GM23248 (cell line): ENCODE results near the gene TENM4. TPM values are rescaled to one million over a fixed set of nuclear protein-coding genes. Genes with fewer than 3 reads are reported as not detected.

ENCODE experiments used
- DNase-seq: peaks from one replicate; pipeline ENCODE4 v3.0.0-alpha.2; 2015
- H2AFZ ChIP-seq: fragments of 200-600 bp; sonication (generic); 2 replicates; pipeline ENCODE4 v1.6.1; 2016; ENCODE audit warnings: antibody characterized with exemption
- H3F3A ChIP-seq: fragments of 200-600 bp; sonication (generic); 2 replicates; pipeline ENCODE4 v1.6.1; 2016; ENCODE audit warnings: mild to moderate bottlenecking, antibody characterized with exemption, mixed run types; ENCODE audit not compliant: insufficient read depth
- H3K27ac ChIP-seq: fragments of 200-600 bp; sonication (generic); 2 replicates; pipeline ENCODE4 v1.5.1; 2016; ENCODE audit warnings: mild to moderate bottlenecking
- H3K27me3 ChIP-seq: fragments of 200-600 bp; sonication (generic); replicated peaks from 2 replicates; pipeline ENCODE4 v1.6.1; 2016; ENCODE audit warnings: mild to moderate bottlenecking; ENCODE audit not compliant: insufficient read depth
- H3K36me3 ChIP-seq: fragments of 200-600 bp; sonication (generic); 2 replicates; pipeline ENCODE4 v1.6.1; 2016; ENCODE audit warnings: low read depth, mild to moderate bottlenecking
- H3K4me1 ChIP-seq: fragments of 200-600 bp; sonication (generic); 2 replicates; pipeline ENCODE4 v1.6.1; 2016; ENCODE audit warnings: mild to moderate bottlenecking; ENCODE audit not compliant: insufficient read depth
- H3K4me2 ChIP-seq: fragments of 200-600 bp; sonication (generic); one replicate; pipeline ENCODE4 v1.6.1; 2016; ENCODE audit warnings: mild to moderate bottlenecking; ENCODE audit not compliant: unreplicated experiment
- H3K4me3 ChIP-seq: fragments of 200-600 bp; sonication (generic); 2 replicates; pipeline ENCODE4 v1.5.1; 2016; ENCODE audit warnings: mild to moderate bottlenecking
- H3K79me2 ChIP-seq: fragments of 200-600 bp; sonication (generic); 2 replicates; pipeline ENCODE4 v1.6.1; 2016; ENCODE audit warnings: mild to moderate bottlenecking; ENCODE audit not compliant: insufficient read depth
- H3K9ac ChIP-seq: fragments of 200-600 bp; sonication (generic); 2 replicates; pipeline ENCODE4 v1.6.1; 2016; ENCODE audit warnings: mild to moderate bottlenecking
- H3K9me2 ChIP-seq: fragments of 200-600 bp; sonication (generic); 2 replicates; pipeline ENCODE4 v1.6.1; 2016; ENCODE audit warnings: mixed run types, mild to moderate bottlenecking, moderate library complexity; ENCODE audit not compliant: insufficient read depth
- H3K9me3 ChIP-seq: fragments of 200-600 bp; sonication (generic); one replicate; pipeline ENCODE4 v1.6.1; 2017; ENCODE audit warnings: low read depth
- H4K20me1 ChIP-seq: fragments of 200-600 bp; sonication (generic); 2 replicates; pipeline ENCODE4 v1.6.0; 2016; ENCODE audit not compliant: insufficient read depth
- EZH2 ChIP-seq: fragments of 200-600 bp; sonication (generic); IDR thresholded peaks from 2 replicates; pipeline ENCODE4 v1.6.1; 2018; ENCODE audit warnings: antibody characterized with exemption, mild to moderate bottlenecking; ENCODE audit not compliant: insufficient read depth, poor library complexity, severe bottlenecking
- EZH2phosphoT487 ChIP-seq: fragments of 200-600 bp; sonication (generic); IDR thresholded peaks from 2 replicates; pipeline ENCODE4 v1.6.1; 2018; ENCODE audit warnings: antibody characterized with exemption, moderate library complexity, mild to moderate bottlenecking, low read depth; ENCODE audit not compliant: insufficient read depth
- WGBS, 2 experiments: methylation state at CpG; one replicate each; pipeline ENCODE4 v1.1.6; 2015 to 2017; ENCODE audit warnings: low lambda C conversion rate in 2 of 2, low coverage in 1 of 2; ENCODE audit errors: missing lambda C conversion rate in 2 of 2; 5-methylcytosine and 5-hydroxymethylcytosine counted together
- in situ Hi-C: fragments of 300-500 bp; cut with MboI; formaldehyde crosslinking; loops from 2 replicates; pipeline ENCODE4 v1.15.0; 2020
- polyA plus RNA-seq: library from polyadenylated mRNA; unstranded; fragments of >200 nt; fragmentation: Nextera tagmentation; extraction: Ambion mirVana; gene quantifications from 2 replicates; pipeline ENCODE4 v1.2.1, GENCODE V29; 2016
- total RNA-seq: library from RNA; depleted of rRNA; stranded (reverse); fragments of >200 nt; shearing (Covaris generic); gene quantifications from 2 replicates; pipeline ENCODE4 v1.2.3, GENCODE V29; 2014

TENM4 gene
- total and polyA plus RNA-seq, 2 experiments from 2014 or later = 0.11 to 0.48 TPM

- Histone ChIP-seq H3K9me2 (no peaks in the 10 kb centered on the region), H3K36me3 (no peaks in the 10 kb centered on the region), H3K9me3 (no peaks in the 10 kb centered on the region), H3K27me3 (no peaks in the 10 kb centered on the region), H3K4me1 (no peaks in the 10 kb centered on the region), H3K4me3 (no peak overlapping the region), H3K4me2 (no peak overlapping the region), H3K79me2 (no peaks in the 10 kb centered on the region), H3K9ac (no peak overlapping the region), H2AFZ (no peak overlapping the region), H4K20me1 (no peaks in the 10 kb centered on the region), H3K27ac (no peak overlapping the region), H3F3A (no peaks in the 10 kb centered on the region)
- WGBS, 2 experiments = 33% methylated on average over 3 of the region's 3 CpGs
- no peak for DNase-seq
- in situ Hi-C loops = no loop called here
- TF ChIP-seq EZH2phosphoT487 (no peak), EZH2 (no peak)
Measured at GRCh38 chr11:79150966-79151365, 289.9 kb downstream of the TENM4 start.

- no peaks in the 10 kb centered on the region for H3K27me3 ChIP-seq
- no peaks in the 10 kb centered on the region for H3K9me2 ChIP-seq
- no peak overlapping the region for H3K4me2 ChIP-seq
- no peak overlapping the region for H3K4me3 ChIP-seq
- H4K20me1 ChIP-seq = no peaks in the 10 kb centered on the region
- H2AFZ ChIP-seq = no peak overlapping the region
- H3K79me2 ChIP-seq = no peaks in the 10 kb centered on the region
- no peak overlapping the region for H3K27ac ChIP-seq
- H3K4me1 ChIP-seq = no peaks in the 10 kb centered on the region
- in situ Hi-C loops = no loop called here
- H3K9ac ChIP-seq = no peak overlapping the region
- H3K9me3 ChIP-seq = no peaks in the 10 kb centered on the region
- H3K36me3 ChIP-seq = no peaks in the 10 kb centered on the region
- H3F3A ChIP-seq = no peaks in the 10 kb centered on the region
- TF ChIP-seq EZH2 (no peak), EZH2phosphoT487 (no peak)
- DNase-seq = no peak
- 0% methylated on average over 1 of the region's 1 CpG for WGBS, 2 experiments
Measured at GRCh38 chr11:79150320-79150719, 290.5 kb downstream of the TENM4 start.

DNA sequence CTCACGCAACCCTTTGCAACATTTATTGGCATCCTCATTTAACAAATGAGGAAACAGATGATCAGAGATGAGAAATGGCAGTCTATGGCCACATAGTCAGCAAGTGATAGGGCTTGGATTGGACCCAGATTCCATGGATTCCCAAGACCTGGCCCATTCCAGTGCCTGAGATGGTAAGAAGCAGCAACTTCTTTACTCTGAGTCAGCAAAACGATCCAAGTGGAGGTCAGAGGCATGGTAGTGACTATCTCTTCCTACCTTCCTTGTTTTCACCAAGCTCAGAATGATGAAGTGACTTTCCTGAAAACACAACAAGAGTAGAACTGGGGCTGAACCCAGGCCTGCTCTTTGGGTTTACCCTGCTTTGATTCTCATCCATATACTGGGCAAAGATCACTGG is 293.1 kb downstream of the TENM4 start:
- no peak overlapping the region for H3K9ac ChIP-seq
- H3K27ac ChIP-seq = no peak overlapping the region
- 33 to 41% methylated on average over 2 of the region's 2 CpGs for WGBS, 2 experiments
- H4K20me1 ChIP-seq = no peaks in the 10 kb centered on the region
- no peak for TF ChIP-seq EZH2
- no peak for TF ChIP-seq EZH2phosphoT487
- H3K9me3 ChIP-seq = no peaks in the 10 kb centered on the region
- no peaks in the 10 kb centered on the region for H3F3A ChIP-seq
- H3K36me3 ChIP-seq = no peaks in the 10 kb centered on the region
- no peaks in the 10 kb centered on the region for H3K9me2 ChIP-seq
- H3K4me2 ChIP-seq = no peak overlapping the region
- H3K4me3 ChIP-seq = no peak overlapping the region
- H3K79me2 ChIP-seq = no peaks in the 10 kb centered on the region
- H2AFZ ChIP-seq = no peak overlapping the region
- no peaks in the 10 kb centered on the region for H3K27me3 ChIP-seq
- DNase-seq = no peak
- in situ Hi-C loops = no loop called here
- no peaks in the 10 kb centered on the region for H3K4me1 ChIP-seq

DNA sequence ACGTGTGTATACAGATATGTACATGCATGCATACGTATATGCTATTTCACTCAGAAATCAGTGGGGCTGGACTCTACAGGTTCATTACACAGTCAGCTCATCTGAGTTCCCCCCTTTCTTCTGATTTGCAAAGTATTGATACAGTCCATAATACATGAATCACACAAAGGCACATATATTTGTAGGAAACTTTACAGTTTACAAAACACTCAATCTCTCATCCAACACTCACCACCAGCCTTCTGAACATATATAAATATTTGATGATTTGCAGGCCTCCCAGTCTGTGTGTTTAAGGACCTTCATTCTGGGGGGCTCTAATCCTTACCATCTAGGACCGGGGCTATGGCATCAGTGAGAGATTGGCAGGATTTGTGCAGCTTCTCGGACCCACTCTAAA is 293.8 kb downstream of the TENM4 start:
- Histone ChIP-seq H3K4me3 (no peak overlapping the region), H3K36me3 (no peaks in the 10 kb centered on the region), H3F3A (no peaks in the 10 kb centered on the region), H3K9ac (no peak overlapping the region), H4K20me1 (no peaks in the 10 kb centered on the region), H3K79me2 (no peaks in the 10 kb centered on the region), H3K9me3 (no peaks in the 10 kb centered on the region), H3K27ac (no peak overlapping the region), H3K4me1 (no peaks in the 10 kb centered on the region), H2AFZ (no peak overlapping the region), H3K4me2 (no peak overlapping the region), H3K27me3 (no peaks in the 10 kb centered on the region), H3K9me2 (no peaks in the 10 kb centered on the region)
- in situ Hi-C loops = no loop called here
- DNase-seq = no peak
- TF ChIP-seq EZH2 = no peak
- no peak for TF ChIP-seq EZH2phosphoT487
- 33 to 37% methylated on average over 4 of the region's 4 CpGs for WGBS, 2 experiments

- no peaks in the 10 kb centered on the region for H4K20me1 ChIP-seq
- H2AFZ ChIP-seq = no peak overlapping the region
- H3K9me2 ChIP-seq = no peaks in the 10 kb centered on the region
- no peaks in the 10 kb centered on the region for H3F3A ChIP-seq
- no peaks in the 10 kb centered on the region for H3K27me3 ChIP-seq
- WGBS, 2 experiments = 61 to 67% methylated on average over 4 of the region's 4 CpGs
- H3K36me3 ChIP-seq = no peaks in the 10 kb centered on the region
- TF ChIP-seq EZH2phosphoT487 (no peak), EZH2 (no peak)
- no peak for DNase-seq
- H3K4me3 ChIP-seq = no peak overlapping the region
- no peaks in the 10 kb centered on the region for H3K9me3 ChIP-seq
- in situ Hi-C loops = no loop called here
- no peaks in the 10 kb centered on the region for H3K79me2 ChIP-seq
- no peaks in the 10 kb centered on the region for H3K4me1 ChIP-seq
- H3K27ac ChIP-seq = no peak overlapping the region
- H3K9ac ChIP-seq = no peak overlapping the region
- H3K4me2 ChIP-seq = no peak overlapping the region
Measured at GRCh38 chr11:79139900-79140299, 300.9 kb downstream of the TENM4 start.
